GM21619 (cell line): ENCODE measurements around the gene CLECL1.
"Not testable (repeated sequence)": the region's sequence is repeated elsewhere in the genome, so short reads cannot be mapped to it uniquely, and the experiment has no call there.

Experiments used
- ATAC-seq: cut with Tn5 transposase; IDR thresholded peaks from one replicate; pipeline ENCODE4 v1.9.1; 2021; ENCODE audit not compliant: unreplicated experiment

Gene CLECL1

DNA sequence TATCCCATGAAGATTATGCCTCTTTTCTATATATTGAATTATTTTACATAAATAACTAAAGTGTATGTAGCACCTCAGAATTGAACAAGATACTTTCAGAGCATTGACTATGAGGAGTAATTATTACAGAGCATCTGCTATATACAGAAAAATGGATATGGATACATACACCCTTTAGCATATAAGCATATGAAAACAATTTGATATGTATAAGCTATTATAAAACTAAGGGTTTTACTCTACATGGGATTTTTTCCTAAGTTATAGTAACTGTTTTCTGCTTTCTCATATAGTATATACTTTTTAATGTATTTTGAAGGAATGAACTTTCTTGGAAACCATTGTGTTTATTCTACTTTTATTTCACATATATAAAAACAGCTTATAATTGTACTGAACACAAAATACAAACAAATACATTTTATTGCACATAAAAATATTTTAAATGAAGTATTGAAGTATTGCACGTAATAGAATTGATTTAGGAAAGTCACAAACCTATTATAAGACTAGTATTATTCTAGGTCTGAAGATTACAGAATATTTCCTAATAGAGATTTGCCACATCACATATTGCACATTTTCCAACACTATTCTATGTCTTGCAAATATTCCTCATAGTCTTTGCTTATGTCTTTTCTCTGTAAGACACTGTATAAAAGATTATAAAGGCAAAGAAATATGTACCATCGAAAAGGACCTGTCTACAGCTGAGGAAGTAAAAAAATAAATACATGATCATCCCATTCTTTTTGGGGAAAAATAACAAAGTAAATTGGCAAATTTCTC, 19.4 kb upstream of the CLECL1 start:
- ATAC-seq: no peak

DNA sequence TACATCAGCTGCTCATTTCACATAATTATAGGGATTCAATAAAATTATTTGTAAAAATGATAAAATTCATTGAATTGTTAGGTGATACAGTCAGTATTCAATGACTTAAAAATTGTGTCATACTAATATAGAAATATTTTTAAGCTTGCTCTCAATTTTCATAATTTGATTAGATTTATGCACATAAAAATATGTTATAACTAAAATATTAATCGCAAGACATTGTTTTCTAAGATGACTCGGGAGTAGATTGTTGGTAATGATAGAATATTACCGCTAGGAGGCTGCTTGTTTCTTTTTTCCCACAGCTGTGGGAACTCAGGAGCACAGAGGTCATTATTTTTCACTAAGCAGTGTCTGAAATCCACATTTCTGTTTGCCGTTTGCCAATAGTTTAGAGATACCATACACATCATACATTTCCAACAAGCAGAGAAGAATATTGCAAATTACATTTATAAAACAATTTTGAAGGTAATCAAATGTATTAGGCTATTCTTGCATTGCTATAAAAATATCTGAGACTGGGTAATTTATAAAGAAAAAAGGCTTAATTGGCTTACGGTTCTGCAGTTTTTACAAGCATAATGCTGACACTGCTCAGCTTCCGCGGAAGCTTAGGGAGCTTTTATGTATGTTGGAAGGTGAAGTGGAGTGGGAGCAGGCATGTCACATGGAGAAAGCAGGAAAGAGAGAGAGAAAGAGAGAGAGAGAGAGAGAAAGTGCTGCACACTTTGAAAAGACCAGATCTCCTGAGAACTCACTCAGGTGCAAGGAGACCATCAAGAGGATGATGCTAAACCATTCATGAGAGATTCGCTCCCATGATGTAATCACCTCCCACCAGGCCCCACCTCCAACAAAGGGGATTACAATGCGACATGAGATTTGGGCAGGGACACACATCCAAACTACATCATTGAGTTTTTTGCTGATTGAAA, 18.6 kb upstream of the CLECL1 start:
- no peak for ATAC-seq

DNA sequence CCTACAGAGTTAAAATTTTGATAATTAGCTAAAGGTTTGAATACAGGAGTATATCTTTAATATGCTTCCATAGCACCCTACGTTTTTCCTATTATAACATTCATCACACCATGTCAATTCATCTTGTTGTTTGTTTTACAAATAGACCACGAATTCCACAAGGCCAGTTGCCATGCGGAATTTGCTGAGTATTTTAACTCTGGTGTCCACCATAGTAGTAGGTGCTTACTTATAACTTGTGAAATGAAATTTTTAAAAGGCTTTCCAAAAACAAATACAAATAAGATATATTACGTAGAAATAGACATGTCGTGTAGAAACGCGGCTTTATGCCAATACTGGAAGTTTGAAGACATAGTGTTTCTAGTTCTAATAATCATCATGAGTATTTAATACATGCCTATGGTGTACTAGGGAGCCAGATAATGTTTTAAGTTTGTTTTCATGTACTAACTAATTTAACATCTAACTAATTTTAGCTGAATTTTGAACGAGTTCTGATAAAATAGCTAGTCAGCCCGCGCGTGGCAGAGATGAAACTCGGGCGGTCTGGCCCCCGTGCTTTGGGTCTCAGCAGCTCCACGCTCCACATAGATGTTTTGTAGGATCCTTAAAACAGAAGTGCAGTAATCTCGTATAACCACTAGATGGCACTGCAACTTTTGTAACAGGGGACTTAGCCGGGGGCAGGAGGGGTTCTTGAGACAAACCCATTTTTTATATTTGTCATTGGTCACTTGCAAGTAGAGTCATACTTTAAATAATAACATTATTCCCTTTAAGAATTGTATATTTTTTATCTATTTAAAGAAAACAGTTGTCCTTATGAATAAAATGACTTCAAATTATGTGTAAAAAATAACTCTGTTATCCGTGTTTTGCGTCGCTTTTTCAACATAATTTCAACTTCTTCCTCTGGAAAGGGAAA, 17.6 kb upstream of the CLECL1 start:
- ATAC-seq: peak; percentile 47

DNA sequence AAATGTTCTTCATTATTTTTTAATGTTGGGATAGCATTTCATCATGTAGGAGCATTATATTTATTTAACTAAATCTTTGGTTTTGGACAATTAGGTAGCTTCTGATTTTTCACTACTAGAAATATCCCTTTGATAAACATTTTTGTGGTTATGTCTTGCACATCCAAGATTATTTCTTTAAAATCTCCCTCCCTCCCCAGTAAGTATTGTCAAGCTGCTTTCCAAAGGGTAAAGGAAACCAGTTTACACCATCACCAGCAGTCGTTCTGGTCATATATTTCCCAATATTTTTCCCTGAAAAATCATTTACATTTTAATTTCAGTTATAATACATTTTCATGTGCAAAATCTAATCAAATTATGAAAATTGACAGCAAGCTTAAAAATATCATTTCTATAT, 16.7 kb upstream of the CLECL1 start:
- no peak for ATAC-seq

DNA sequence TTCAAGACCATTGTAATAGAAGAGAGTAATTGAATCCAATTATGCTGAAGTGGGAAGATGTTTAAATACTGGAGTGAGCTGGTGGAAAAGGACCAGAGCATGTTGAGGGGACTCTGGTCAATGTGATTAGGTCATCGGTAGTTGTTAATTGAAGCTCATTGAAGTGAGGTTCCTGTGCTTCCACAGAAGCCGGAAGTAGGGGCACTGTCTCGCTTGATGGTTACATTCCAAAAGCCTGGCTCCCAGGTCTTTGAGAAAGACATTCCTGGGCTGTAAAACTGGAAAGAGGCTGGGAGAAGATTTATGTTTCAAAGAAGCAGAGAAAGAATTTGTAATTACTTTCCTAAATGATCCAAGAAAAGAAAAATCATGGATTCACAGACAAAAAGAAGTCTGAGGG, 12.3 kb upstream of the CLECL1 start:
- ATAC-seq: no peak

DNA sequence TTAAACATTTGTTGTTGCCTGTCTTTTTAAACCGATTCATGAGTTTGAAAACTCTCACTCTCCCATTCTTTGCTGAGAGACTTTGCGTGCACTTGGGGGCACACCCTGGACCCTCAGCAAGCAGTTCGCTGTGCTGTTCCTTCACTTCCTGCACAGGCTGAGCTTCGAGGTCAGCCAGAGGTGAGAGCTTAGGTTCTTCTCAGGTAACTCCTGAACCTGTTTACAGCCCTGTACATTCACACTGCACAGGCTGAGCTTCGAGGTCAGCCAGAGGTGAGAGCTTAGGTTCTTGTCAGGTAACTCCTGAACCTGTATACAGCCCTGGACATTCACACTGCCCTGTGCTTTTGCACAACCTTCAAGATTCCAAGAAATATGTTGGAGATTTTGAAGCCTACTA, 9.8 kb upstream of the CLECL1 start:
- ATAC-seq: peak; percentile 36

DNA sequence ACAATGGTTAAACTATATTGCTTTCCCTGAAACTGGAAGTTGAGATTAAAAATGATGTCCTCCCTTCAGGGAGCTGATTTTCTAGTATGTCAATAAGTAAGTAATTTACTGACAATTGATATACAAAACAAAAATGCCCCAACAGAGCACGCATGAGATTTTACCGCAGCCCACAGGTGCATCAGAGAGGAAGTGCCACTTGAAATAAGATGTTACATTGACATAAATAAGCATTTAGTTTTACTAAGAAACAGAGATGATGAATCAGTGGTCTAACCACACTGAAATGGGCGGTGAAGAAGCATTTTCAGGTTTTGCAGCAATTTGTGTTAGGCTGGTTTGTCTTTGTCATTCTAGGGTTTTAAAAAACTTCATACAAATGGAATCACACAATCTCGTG, 8.8 kb upstream of the CLECL1 start:
- peak; percentile 61 for ATAC-seq

DNA sequence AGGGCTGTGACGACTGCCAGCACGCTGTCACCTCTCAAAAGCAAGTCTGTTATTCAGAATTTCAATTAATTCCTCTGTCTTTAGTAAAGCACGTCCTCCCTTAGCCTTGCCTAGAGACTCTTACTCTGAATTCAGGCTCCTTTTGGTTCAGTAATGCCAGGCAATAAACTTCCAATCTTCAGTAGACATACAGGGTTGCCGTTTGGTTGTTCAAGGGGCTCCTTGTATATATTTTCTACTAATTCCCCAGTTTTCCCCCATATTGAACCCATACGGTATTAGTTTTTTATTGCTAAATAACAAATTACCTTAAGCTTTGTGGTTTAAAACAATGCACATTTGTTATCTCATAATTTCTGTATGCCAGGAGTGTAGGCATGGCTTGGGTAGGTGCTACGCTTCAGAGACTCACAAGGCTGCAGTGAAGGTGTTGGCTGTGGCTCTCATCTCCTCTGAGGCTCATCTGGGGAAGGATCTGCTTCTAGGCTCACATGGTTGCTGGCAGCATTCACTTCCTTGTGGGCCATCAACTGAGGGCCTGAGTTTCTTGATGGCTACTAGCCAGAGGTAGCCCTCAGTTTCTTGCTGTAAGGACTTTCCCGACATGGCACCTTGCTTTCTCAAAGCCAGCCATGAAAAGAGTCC, 7.3 kb upstream of the CLECL1 start:
- no peak for ATAC-seq

DNA sequence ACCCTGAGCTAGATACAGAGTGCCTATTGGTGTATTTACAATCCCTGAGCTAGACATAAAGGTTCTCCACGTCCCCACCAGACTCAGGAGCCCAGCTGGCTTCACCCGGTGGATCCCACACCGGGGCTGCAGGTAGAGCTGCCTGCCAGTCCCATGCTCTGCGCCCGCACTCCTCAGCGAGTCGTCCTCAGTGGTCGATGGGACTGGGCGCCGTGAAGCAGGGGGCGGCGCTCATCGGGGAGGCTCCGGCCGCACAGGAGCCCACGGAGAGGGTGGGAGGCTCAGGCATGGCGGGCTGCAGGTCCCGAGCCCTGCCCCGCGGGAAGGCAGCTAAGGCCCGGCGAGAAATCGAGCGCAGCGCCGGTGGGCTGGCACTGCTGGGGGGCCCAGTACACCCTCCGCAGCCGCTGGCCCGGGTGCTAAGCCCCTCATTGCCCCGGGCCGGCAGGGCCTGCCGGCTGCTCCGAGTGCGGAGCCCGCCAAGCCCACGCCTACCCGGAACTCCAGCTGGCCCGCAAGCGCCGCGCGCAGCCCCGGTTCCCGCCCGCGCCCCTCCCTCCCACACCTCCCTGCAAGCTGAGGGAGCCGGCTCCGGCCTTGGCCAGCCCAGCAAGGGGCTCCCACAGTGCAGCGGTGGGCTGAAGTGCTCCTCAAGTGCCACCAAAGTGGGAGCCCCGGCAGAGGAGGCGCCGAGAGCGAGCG, 6.7 kb upstream of the CLECL1 start:
- not testable (repeated sequence) for ATAC-seq

DNA sequence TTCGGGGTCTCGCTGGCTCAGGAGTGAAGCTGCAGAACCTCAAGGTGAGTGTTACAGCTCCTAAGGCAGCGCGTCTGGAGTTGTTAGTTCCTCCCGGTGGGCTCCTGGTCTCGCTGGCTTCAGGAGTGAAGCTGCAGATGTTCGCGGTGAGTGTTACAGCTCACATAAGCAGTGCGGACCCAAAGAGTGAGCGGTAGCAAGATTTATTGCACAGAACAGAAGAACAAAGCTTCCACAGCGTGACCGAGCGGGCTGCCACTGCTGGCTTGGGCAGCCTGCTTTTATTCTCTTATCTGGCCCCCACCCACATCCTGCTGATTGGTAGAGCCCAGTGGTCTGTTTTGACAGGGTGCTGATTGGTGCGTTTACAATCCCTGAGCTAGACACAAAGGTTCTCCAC, 6.0 kb upstream of the CLECL1 start:
- not testable (repeated sequence) for ATAC-seq

DNA sequence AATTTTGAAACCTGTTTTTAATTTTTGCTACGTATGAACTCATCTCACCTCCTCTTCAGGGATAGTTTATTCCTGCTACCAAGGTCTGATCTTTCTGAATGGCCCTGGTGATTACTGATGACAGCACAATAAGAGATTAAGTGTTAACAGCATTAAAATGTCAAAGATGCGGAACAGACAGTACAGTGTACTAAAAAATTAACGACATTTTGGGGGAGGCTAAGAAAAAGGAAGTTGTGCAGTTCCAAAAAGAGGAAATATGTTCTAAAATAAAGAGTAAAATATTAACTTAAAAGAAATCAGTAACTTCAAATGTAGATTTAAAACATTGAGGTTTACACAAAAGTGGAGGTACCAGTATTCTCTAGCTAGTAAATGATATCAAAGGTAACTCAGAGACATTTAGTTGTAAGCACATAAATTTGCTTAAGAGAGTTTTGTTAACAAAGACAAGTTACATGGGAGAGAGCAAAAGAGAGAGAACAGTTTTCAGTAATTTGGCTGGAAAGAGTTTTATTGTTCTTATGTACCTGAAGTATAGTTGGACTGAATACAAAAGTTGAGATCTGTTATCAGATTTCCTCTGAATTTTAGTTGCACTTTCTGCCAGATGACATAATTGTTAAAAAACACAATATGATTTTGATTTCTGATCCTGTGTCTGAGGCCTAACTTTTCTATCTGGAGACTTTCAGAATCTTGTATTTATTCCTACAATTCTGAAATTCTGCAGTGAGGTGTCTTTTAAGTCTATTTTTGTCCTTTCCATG, 4.2 kb upstream of the CLECL1 start:
- ATAC-seq: no peak

DNA sequence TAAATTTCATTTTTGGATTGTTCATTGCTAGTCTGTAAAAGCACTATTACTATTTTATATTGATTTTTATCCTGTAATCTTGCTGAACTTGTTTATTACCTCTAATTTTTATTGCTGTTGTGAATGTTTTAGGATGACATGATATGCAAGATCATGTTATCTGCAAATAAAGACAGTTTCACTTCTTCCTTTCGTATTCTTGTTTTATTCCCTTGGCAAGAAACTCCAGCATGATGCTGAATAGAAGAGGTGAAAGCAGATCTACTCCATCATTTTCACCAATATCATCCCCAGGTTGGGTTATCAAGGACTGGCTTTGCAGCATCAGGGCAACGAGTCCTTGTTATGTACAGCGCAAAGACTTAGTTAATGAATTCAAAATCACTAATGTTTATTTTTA, 2.7 kb upstream of the CLECL1 start:
- no peak for ATAC-seq

DNA sequence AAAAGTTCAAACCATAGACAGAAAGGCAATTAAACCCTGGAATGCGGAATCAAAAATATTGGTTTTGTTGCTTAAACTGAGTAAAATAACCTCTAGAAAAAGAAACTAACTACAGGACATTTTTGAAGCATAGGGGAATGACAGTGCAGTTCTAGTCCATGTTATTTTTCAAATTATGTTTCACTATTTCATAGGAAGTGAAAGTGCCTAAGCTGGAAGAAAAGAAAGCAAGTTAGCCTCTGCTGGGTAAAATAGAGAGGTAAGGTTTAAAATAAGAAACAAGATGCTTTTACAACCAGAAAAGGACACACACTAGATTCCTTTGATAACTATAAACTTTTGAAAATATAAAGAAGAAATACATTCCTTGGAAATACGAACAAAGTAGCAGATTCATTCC, 1.1 kb downstream of the CLECL1 start:
- no peak for ATAC-seq

DNA sequence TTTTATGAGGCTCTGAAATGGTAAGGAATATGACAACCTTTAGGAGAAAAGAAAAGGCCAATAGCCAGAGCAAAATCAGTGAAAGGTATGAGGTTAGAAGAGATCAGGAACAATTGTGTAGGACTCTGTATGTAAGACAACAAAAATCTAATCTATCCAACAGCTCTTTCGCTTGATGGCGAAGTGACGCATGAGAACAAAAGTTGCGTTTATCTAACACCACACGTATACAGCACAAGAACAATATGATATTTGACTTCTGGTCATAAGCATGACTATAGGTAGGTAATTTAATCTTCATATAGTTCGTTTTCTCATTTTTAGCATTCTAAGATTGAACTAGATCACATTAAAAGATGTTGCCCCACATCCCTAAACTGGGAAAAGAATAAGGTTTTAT, 1.5 kb downstream of the CLECL1 start:
- no peak for ATAC-seq

DNA sequence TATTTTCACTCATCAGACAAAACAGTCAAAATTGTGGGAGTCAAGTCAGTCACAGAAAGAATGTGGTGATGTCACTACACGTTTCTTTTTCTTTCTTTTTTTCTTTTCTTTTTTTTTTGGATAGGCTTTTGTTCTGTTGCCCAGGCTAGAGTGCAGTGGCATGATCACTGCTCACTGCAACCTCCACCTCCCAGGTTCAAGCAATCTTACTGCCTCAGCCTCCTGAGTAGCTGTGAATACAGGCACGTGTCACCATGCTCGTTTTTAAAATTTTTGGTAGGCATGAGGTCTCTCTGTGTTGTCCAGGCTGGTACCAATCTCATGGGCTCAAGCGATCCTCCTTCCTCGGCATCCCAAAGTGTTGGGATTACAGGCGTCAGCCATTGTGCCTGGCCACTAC, 2.3 kb downstream of the CLECL1 start:
- ATAC-seq: no peak

DNA sequence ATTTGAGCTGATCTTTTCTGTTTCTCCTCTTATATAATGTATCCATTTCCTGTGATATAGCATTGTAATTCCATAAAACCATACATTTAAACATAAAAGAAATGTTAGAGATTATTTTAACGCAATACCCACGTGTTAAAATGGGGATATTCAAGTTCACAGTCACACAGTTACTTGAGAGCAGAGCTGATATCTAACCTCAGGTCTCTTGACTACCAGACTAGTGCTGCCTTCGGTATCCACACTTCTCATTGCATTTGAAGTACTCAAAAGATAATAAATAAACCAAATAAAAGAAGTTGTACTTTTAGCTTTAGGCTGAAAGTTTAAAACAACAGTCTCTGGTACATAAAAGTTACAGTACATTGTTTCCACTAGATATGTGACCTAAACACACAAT, 2.9 kb downstream of the CLECL1 start:
- ATAC-seq: no peak

DNA sequence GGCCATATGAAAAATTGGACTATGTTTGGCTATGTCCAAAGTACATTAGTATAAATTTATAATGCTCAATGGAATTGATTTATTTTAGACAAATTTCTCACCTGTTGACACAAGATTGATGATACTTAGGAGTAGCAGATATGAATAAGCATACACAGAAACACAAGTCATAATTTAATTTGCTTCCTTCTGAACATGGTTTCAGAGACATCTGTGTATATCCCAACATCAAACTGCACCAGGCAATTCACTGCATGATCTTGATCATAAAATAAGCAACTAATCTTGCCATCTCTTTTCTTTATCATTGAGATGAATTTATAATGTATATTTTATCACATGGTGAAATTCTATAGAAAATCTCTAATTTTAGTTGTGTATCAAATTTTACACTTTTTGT, 3.8 kb downstream of the CLECL1 start:
- ATAC-seq: no peak

DNA sequence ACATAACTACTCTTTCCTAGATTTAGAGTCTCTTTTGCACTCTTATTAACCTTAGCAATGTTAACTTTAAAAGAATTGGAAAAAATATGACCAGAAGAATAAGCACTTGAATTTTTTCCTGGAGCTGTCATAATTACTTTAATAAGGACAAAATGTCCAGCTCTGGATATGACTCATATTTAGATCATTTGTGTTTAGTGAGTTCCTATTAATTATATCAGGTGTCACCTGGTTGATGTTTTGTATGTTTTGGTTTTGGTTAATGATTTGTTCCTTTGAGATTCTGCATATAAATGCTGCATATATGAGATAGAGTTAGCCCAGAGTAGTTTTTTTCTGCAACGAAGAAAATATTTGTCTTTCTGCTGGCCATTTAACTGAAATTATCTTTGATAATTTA, 5.1 kb downstream of the CLECL1 start:
- no peak for ATAC-seq

DNA sequence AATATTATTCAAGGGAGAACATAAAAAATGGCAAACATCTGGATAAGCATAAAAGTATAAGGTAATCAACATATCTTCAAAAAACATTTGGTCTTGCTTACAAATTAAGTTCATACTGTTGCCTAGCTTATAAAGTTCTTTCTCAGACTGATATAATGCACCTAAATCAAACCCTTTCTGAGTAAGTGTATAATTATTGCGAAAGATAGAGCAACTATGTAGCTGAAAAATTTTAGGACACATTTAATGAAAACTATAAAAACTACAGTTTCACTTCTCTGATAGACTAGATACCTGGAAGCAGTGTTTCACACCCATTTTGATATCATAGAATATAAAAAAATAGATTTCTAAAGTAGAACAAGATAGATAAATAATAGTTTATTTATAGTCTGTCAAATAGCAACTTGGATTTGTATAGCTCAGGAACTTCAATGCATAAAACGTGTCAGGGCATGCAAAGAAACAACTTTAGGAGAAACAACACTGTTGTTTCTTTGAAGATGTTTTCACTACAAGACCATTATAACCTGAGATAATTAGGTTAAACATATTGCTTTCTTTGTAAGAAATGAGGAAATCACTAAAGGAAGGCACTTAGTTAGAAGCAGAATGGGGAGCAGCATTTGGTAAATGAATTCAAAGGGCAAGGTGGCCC, 7.6 kb downstream of the CLECL1 start:
- ATAC-seq: no peak
